GM21447 (cell line): ENCODE data around the gene GPATCH11.
A peak's percentile ranks its signal among the peaks of the same experiment; 100 is the strongest.

Experiments
- ATAC-seq: cut with Tn5 transposase; IDR thresholded peaks from one replicate; pipeline ENCODE4 v1.9.1; 2021; ENCODE audit not compliant: unreplicated experiment

The GPATCH11 gene

GRCh38 chr2:37083873-37084794 lies at the start of gene GPATCH11, which contains the start of gene HEATR5B:
GPATCH11 (plus strand) TSS chr2:37084518; CDS start chr2:37088382, 3,864 bp downstream.
HEATR5B (minus strand) TSS chr2:37084372; CDS start chr2:37083414, 958 bp downstream.
- peak; percentile 83 for ATAC-seq

GRCh38 chr2:37037771-37038170 lies 46.5 kb upstream of the GPATCH11 start:
- no peak for ATAC-seq

GRCh38 chr2:37039580-37039979 lies 44.7 kb upstream of the GPATCH11 start:
- ATAC-seq = no peak

- ATAC-seq = no peak
Measured at GRCh38 chr2:37052600-37053332, 31.6 kb upstream of the GPATCH11 start.

- no peak for ATAC-seq
Measured at GRCh38 chr2:37059841-37060240, 24.5 kb upstream of the GPATCH11 start.

- ATAC-seq = no peak
Measured at GRCh38 chr2:37060446-37060845, 23.9 kb upstream of the GPATCH11 start.

GRCh38 chr2:37061013-37061711 lies 23.2 kb upstream of the GPATCH11 start:
- no peak for ATAC-seq

GRCh38 chr2:37061776-37062175 lies 22.5 kb upstream of the GPATCH11 start:
- ATAC-seq = no peak

GRCh38 chr2:37068686-37069085 lies 15.6 kb upstream of the GPATCH11 start:
- ATAC-seq = no peak

GRCh38 chr2:37070931-37071330 lies 13.4 kb upstream of the GPATCH11 start:
- no peak for ATAC-seq

GRCh38 chr2:37080266-37080665 lies 4.1 kb upstream of the GPATCH11 start:
- ATAC-seq = no peak

- no peak for ATAC-seq
Measured at GRCh38 chr2:37080689-37081088, 3.6 kb upstream of the GPATCH11 start.

- ATAC-seq = no peak
Measured at GRCh38 chr2:37084797-37085196, 479 bp downstream of the GPATCH11 start.

GRCh38 chr2:37085731-37086147 lies 1.4 kb downstream of the GPATCH11 start:
- ATAC-seq = no peak

- peak; percentile 87 for ATAC-seq
Measured at GRCh38 chr2:37090019-37090477, 5.7 kb downstream of the GPATCH11 start.

- peak; percentile 47 for ATAC-seq
Measured at GRCh38 chr2:37091873-37092272, 7.6 kb downstream of the GPATCH11 start.

GRCh38 chr2:37096568-37096967 lies 12.2 kb downstream of the GPATCH11 start:
- ATAC-seq = no peak

- ATAC-seq = no peak
Measured at GRCh38 chr2:37098416-37099118, 14.2 kb downstream of the GPATCH11 start.

- no peak for ATAC-seq
Measured at GRCh38 chr2:37100054-37100453, 15.7 kb downstream of the GPATCH11 start.

- ATAC-seq = no peak
Measured at GRCh38 chr2:37102588-37102987, 18.3 kb downstream of the GPATCH11 start.
